ENCODE measurements around the gene GRIA2. TPM values are rescaled to one million over a fixed set of nuclear protein-coding genes. Genes with fewer than 3 reads are reported as not detected.

GRIA2 gene
- total RNA-seq, 1 donor from 2014 or later, result not detected

DNA sequence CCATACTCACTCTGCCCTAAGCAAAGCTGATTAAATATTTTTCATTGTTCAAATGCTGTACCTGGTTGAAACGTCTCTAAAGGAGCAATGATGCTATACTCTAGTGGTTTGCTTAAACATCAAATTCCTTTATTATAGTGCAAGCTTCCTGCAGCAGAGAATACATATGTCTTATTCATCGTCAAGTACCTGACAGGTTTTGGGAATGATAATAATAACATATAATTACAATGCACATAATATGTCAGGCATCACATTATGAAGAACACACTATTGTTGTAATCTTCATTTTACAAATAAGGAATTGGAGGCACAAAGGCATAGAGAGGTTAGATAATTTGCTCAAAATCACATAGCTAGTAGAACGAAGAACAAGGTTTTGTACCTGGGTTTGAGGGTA is 151.6 kb downstream of the GRIA2 start:
- no peak for DNase-seq (ENCODE audit: low read depth)

- no peak for DNase-seq (ENCODE audit: low read depth)
These were observed 152.0 kb downstream of the GRIA2 start for GRCh38 chr4:157372567-157372966.

GRCh38 chr4:157389741-157390140 is 169.2 kb downstream of the GRIA2 start:
- peak; percentile 62 for DNase-seq (ENCODE audit: low read depth)

DNA sequence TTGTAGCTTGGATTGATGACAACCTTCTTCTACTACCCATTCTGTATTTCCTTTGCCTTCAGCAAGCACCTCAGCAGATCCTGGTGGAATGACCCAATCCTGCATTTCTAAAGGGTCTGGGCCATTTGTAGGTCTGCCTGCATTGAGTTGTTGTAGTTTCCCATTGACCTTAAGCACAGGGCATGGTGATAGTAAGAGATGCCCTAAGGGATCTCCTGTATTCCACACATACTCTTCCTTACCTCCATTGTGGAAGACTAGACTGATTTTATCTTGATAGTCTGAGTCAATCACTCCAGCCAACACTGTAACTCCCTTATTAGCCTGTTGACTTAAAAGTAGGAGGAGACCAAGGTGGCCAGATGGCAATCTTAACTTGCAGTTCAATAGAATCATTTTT is 184.5 kb downstream of the GRIA2 start:
- no peak for DNase-seq (ENCODE audit: low read depth)

Other genes with a start within 250 kb of the GRIA2 start
- gene PDGFC, start 248.9 kb upstream of the GRIA2 start, total RNA-seq, result 38.0 and 49.5 TPM in 2 replicates
- gene GLRB, start 144.6 kb upstream of the GRIA2 start, total RNA-seq, result 21.6 and 24.8 TPM in 2 replicates

Measured in myocyte (in vitro differentiated cells).